DOHH2 (cell line): ENCODE data around the gene MTA2.
A peak's percentile ranks its signal among the peaks of the same experiment; 100 is the strongest.

ENCODE experiments used
- H3F3A ChIP-seq: fragments of 200-600 bp; sonication (generic), shearing (Covaris generic); 2 replicates; pipeline ENCODE4 v1.6.0; 2016; ENCODE audit warnings: antibody characterized with exemption, mild to moderate bottlenecking; ENCODE audit not compliant: control insufficient read depth, insufficient read depth
- H3K27ac ChIP-seq: fragments of 200-600 bp; sonication (generic); 2 replicates; pipeline ENCODE4 v1.5.1; 2014; ENCODE audit warnings: low read depth, mild to moderate bottlenecking, low read length, moderate library complexity
- H3K27me3 ChIP-seq: fragments of 200-600 bp; sonication (generic); 2 replicates; pipeline ENCODE4 v1.6.1; 2014; ENCODE audit warnings: mild to moderate bottlenecking, low read length, mixed read lengths; ENCODE audit not compliant: control insufficient read depth
- H3K36me3 ChIP-seq: fragments of 200-600 bp; sonication (generic); 2 replicates; pipeline ENCODE4 v1.6.1; 2014; ENCODE audit warnings: mild to moderate bottlenecking, low read length, moderate library complexity, mixed read lengths; ENCODE audit not compliant: control insufficient read depth
- H3K4me1 ChIP-seq: fragments of 200-600 bp; sonication (generic); 2 replicates; pipeline ENCODE4 v1.6.1; 2014; ENCODE audit warnings: mild to moderate bottlenecking, low read length, mixed read lengths; ENCODE audit not compliant: control insufficient read depth
- H3K4me2 ChIP-seq: fragments of 200-600 bp; sonication (generic); 2 replicates; pipeline ENCODE4 v1.6.0; 2014; ENCODE audit warnings: mild to moderate bottlenecking, low read length, moderate library complexity
- H3K4me3 ChIP-seq: fragments of 200-600 bp; sonication (generic); 2 replicates; pipeline ENCODE4 v1.5.1; 2014; ENCODE audit warnings: mild to moderate bottlenecking, low read length, mixed read lengths
- H3K79me2 ChIP-seq: fragments of 200-600 bp; sonication (generic); 2 replicates; pipeline ENCODE4 v1.6.1; 2014; ENCODE audit warnings: mild to moderate bottlenecking, low read length, mixed read lengths; ENCODE audit not compliant: control insufficient read depth
- H3K9me2 ChIP-seq: fragments of 200-600 bp; sonication (generic); replicated peaks from 2 replicates; pipeline ENCODE4 v1.6.1; 2014; ENCODE audit warnings: mild to moderate bottlenecking, low read length, mixed read lengths; ENCODE audit not compliant: control insufficient read depth
- H3K9me3 ChIP-seq: fragments of 200-600 bp; sonication (generic); 2 replicates; pipeline ENCODE4 v1.6.1; 2014; ENCODE audit warnings: antibody characterized with exemption, low read length, mixed read lengths; ENCODE audit not compliant: control insufficient read depth, insufficient read depth
- H4K20me1 ChIP-seq: fragments of 200-600 bp; sonication (generic); 2 replicates; pipeline ENCODE4 v1.6.0; 2014; ENCODE audit warnings: low read depth, mild to moderate bottlenecking, antibody characterized with exemption, low read length, moderate library complexity; ENCODE audit not compliant: control insufficient read depth, insufficient read depth
- CTCF ChIP-seq: fragments of 200-600 bp; sonication (generic); IDR thresholded peaks from one replicate; pipeline ENCODE4 v1.5.1; 2014; ENCODE audit warnings: antibody characterized with exemption, mild to moderate bottlenecking, low read depth, low read length; ENCODE audit not compliant: poor library complexity, severe bottlenecking
- EZH2phosphoT487 ChIP-seq: fragments of 200-600 bp; sonication (generic); IDR thresholded peaks from 2 replicates; pipeline ENCODE4 v1.6.1; 2017; ENCODE audit warnings: borderline replicate concordance, mild to moderate bottlenecking, antibody characterized with exemption, low read length, moderate library complexity, mixed read lengths

The MTA2 gene

GRCh38 chr11:62546929-62547625 lies 54.6 kb downstream of the MTA2 start:
- no peaks in the 10 kb centered on the region for H3K36me3 ChIP-seq
- no peak overlapping the region for H3K4me2 ChIP-seq
- H3K4me1 ChIP-seq: peaks cover 11% of the 10 kb centered on the region
- no peaks in the 10 kb centered on the region for H3K9me3 ChIP-seq
- H3F3A ChIP-seq: no peaks in the 10 kb centered on the region
- H3K79me2 ChIP-seq: no peaks in the 10 kb centered on the region
- H3K27me3 ChIP-seq: peaks cover 67% of the 10 kb centered on the region
- H4K20me1 ChIP-seq: 0 out of 2 replicates have a peak, but pooled peaks cover 3% of the 10 kb centered on the region
- H3K27ac ChIP-seq: no peak overlapping the region
- H3K9me2 ChIP-seq: no peaks in the 10 kb centered on the region
- TF ChIP-seq EZH2phosphoT487 (no peak), CTCF (no peak)
- no peak overlapping the region for H3K4me3 ChIP-seq

- Histone ChIP-seq H3K9me3 (no peaks in the 10 kb centered on the region), H3F3A (no peaks in the 10 kb centered on the region), H3K27ac (no peak within 1 kb of the TSS), H3K36me3 (no peaks in the 10 kb centered on the region), H3K4me3 (no peak within 1 kb of the TSS), H3K9me2 (no peaks in the 10 kb centered on the region), H3K4me2 (no peak within 1 kb of the TSS), H3K4me1 (peaks cover 9% of the 10 kb centered on the region), H4K20me1 (0 out of 2 replicates have a peak, but pooled peaks cover under 1% of the 10 kb centered on the region), H3K27me3 (peaks cover 67% of the 10 kb centered on the region), H3K79me2 (no peaks in the 10 kb centered on the region)
- peak; percentile 51; the same call in 1 of the 2 replicates for TF ChIP-seq EZH2phosphoT487
- no peak for TF ChIP-seq CTCF
Observed at GRCh38 chr11:62546244-62546928, 55.3 kb downstream of the MTA2 start, which contains the start of gene AHNAK. TSS of gene AHNAK (minus strand) at chr11:62546806. CDS start at chr11:62536098, 10,708 bp downstream.

- H3K79me2 ChIP-seq: no peaks in the 10 kb centered on the region
Observed at GRCh38 chr11:62545437-62546243, 56.0 kb downstream of the MTA2 start.

More at GRCh38 chr11:62545437-62546243, 56.0 kb downstream of the MTA2 start:
- H3K36me3 ChIP-seq: no peaks in the 10 kb centered on the region
- peaks cover 73% of the 10 kb centered on the region for H3K27me3 ChIP-seq
- H3K27ac ChIP-seq: no peak overlapping the region
- no peaks in the 10 kb centered on the region for H4K20me1 ChIP-seq
- TF ChIP-seq EZH2phosphoT487: no peak
- TF ChIP-seq CTCF: no peak
- no peaks in the 10 kb centered on the region for H3K9me2 ChIP-seq
- H3K9me3 ChIP-seq: no peaks in the 10 kb centered on the region
- no peaks in the 10 kb centered on the region for H3F3A ChIP-seq
- peaks cover 16% of the 10 kb centered on the region for H3K4me1 ChIP-seq
- no peak overlapping the region for H3K4me3 ChIP-seq
- no peak overlapping the region for H3K4me2 ChIP-seq
